ENCODE data around the gene CCDC167. TPM values are rescaled to one million over a fixed set of nuclear protein-coding genes. Genes with fewer than 3 reads are reported as not detected.

Gene CCDC167
- total RNA-seq, 4 donors from 2014 or later, result 16.4 to 77.8 (median 41.6) TPM

DNA sequence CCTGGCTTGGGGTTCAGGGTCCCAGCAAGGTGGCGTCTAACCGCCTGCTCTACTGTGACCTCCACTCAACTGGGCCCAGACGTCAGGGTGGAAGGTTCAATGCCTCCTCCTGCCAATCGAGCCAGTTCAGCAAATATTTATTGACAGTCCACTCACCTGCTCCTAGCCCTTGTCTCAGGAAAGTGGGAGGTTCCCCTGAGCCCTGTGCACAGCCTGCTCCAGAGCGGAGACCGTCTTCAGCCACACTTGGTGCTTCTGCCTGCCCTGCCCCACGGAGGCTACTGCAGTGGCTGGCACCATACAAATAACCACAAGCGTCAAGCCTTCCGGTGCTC is 6.1 kb downstream of the CCDC167 start:
- intact Hi-C loops (cut with DNase I), result no loop called here
- no peak for DNase-seq
- no peak overlapping the region for H3K27ac ChIP-seq
- WGBS, 2 donors, result 93 to 94% methylated on average over 5 of the region's 9 CpGs
- H3K4me1 ChIP-seq, result peaks cover 5 to 35% (median 9%) of the 10 kb centered on the region in 3 donors
- H3K4me3 ChIP-seq, result no peak overlapping the region
- no peaks in the 10 kb centered on the region for H3K27me3 ChIP-seq
- no peaks in the 10 kb centered on the region for H3K9me3 ChIP-seq
- TF ChIP-seq POLR2A (IDR thresholded peaks at IDR 0.05), result no peak
- TF ChIP-seq CTCF (IDR thresholded peaks at IDR 0.05), result no peak
- H3K36me3 ChIP-seq, result no peaks in the 10 kb centered on the region

GRCh38 chr6:37492991-37493660 is 6.6 kb downstream of the CCDC167 start:
- DNase-seq, result no peak
- intact Hi-C loops (cut with DNase I), result no loop called here
- Histone ChIP-seq H3K27ac (no peak overlapping the region), H3K9me3 (no peaks in the 10 kb centered on the region), H3K36me3 (no peaks in the 10 kb centered on the region), H3K4me3 (no peak overlapping the region), H3K27me3 (no peaks in the 10 kb centered on the region), H3K4me1 (peaks cover 5 to 33% (median 9%) of the 10 kb centered on the region in 3 donors)
- TF ChIP-seq POLR2A (IDR thresholded peaks at IDR 0.05), result no peak
- no peak for TF ChIP-seq CTCF (IDR thresholded peaks at IDR 0.05)
- 53 to 65% methylated on average over 8 to 13 of the region's 38 CpGs for WGBS, 2 donors

- DNase-seq, result no peak
- intact Hi-C loops (cut with DNase I), result no loop called here
- no peak for TF ChIP-seq POLR2A (IDR thresholded peaks at IDR 0.05)
- TF ChIP-seq CTCF (IDR thresholded peaks at IDR 0.05), result no peak
- H3K4me1 ChIP-seq, result peaks cover 5 to 33% (median 9%) of the 10 kb centered on the region in 3 donors
- H3K9me3 ChIP-seq, result no peaks in the 10 kb centered on the region
- no peak overlapping the region for H3K4me3 ChIP-seq
- no peaks in the 10 kb centered on the region for H3K27me3 ChIP-seq
- no peak overlapping the region for H3K27ac ChIP-seq
- no peaks in the 10 kb centered on the region for H3K36me3 ChIP-seq
- 49 to 50% methylated on average over 6 to 8 of the region's 9 CpGs for WGBS, 2 donors
Observed at GRCh38 chr6:37492236-37492972, 7.3 kb downstream of the CCDC167 start.

DNA sequence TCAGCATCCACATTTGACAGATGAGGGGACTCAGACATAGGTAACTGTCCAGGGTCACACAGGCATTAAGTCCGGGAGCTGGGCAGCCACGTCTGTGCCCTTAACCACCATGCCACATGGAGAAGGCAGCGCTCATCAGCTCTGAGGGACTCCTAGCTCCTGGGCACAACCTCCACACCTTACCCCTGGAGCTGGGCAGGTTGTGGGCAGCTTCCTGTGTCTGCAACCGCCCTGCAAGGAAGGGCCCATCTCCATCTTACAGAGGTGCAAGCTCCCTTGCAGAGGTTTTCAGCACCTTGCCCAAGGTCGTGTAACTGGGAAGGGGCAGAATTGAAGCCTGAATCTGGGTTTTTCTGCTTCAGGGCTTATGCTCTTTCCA is 7.9 kb downstream of the CCDC167 start:
- H3K4me3 ChIP-seq, result no peak overlapping the region
- peaks cover 5 to 33% (median 9%) of the 10 kb centered on the region in 3 donors for H3K4me1 ChIP-seq
- H3K9me3 ChIP-seq, result no peaks in the 10 kb centered on the region
- intact Hi-C loops (cut with DNase I), result no loop called here
- no peaks in the 10 kb centered on the region for H3K36me3 ChIP-seq
- TF ChIP-seq POLR2A (IDR thresholded peaks at IDR 0.05) (no peak), CTCF (IDR thresholded peaks at IDR 0.05) (no peak)
- no peaks in the 10 kb centered on the region for H3K27me3 ChIP-seq
- no peak for DNase-seq
- no peak overlapping the region for H3K27ac ChIP-seq
- WGBS, 2 donors, result 67 to 87% methylated on average over 3 to 4 of the region's 5 CpGs

- Histone ChIP-seq H3K27ac (peak overlapping the region in 1 of 4 donors; percentile 9), H3K9me3 (no peaks in the 10 kb centered on the region), H3K4me3 (no peak overlapping the region), H3K4me1 (peaks cover 5 to 33% (median 9%) of the 10 kb centered on the region in 3 donors), H3K27me3 (no peaks in the 10 kb centered on the region), H3K36me3 (peaks cover 0 to 5% (median 0%) of the 10 kb centered on the region in 3 donors)
- no peak for DNase-seq
- 58 to 70% methylated on average over 6 to 11 of the region's 12 CpGs for WGBS, 2 donors
- TF ChIP-seq POLR2A (IDR thresholded peaks at IDR 0.05) (no peak), CTCF (IDR thresholded peaks at IDR 0.05) (no peak)
- intact Hi-C loops (cut with DNase I), result no loop called here
Observed at GRCh38 chr6:37491171-37491829, 8.4 kb downstream of the CCDC167 start.

All from esophagus squamous epithelium (tissue), 5 donors.